Liver (tissue), 3 donors: ENCODE measurements around the gene MST1.

Source experiments
- FOXA1 ChIP-seq: IDR thresholded peaks from 2 replicates; pipeline ENCODE4 v1.6.1; 2016; ENCODE audit warnings: antibody characterized with exemption
- GABPA ChIP-seq, 2 donors: IDR thresholded peaks in 1 of 2; conservative IDR thresholded peaks in 1 of 2; 2 replicates each; pipeline ENCODE4 v1.6.1; 2016; ENCODE audit warnings: antibody characterized with exemption in 2 of 2, mild to moderate bottlenecking in 1 of 2, moderate library complexity in 1 of 2
- HNF4A ChIP-seq, 2 donors: conservative IDR thresholded peaks; 2 replicates each; pipeline ENCODE4 v1.6.1; 2016; ENCODE audit warnings: antibody characterized with exemption in 2 of 2, mild to moderate bottlenecking in 2 of 2
- JUND ChIP-seq, 2 donors: IDR thresholded peaks; 2 replicates each; pipeline ENCODE4 v1.6.1; 2016; ENCODE audit warnings: antibody characterized with exemption in 2 of 2
- RAD21 ChIP-seq, 2 donors: IDR thresholded peaks; 2 replicates each; pipeline ENCODE4 v1.6.1; 2016; ENCODE audit warnings: antibody characterized with exemption in 2 of 2, mild to moderate bottlenecking in 2 of 2
- RXRA ChIP-seq, 2 donors: IDR thresholded peaks; 2 replicates each; pipeline ENCODE4 v1.6.1; 2017 to 2018; ENCODE audit warnings: antibody characterized with exemption in 2 of 2, mild to moderate bottlenecking in 1 of 2
- SP1 ChIP-seq: IDR thresholded peaks from 2 replicates; pipeline ENCODE4 v1.6.1; 2018; ENCODE audit warnings: antibody characterized with exemption, mild to moderate bottlenecking
- TAF1 ChIP-seq: conservative IDR thresholded peaks from 2 replicates; pipeline ENCODE4 v1.6.1; 2016; ENCODE audit warnings: antibody characterized with exemption, mild to moderate bottlenecking
- TF ChIP-seq, protein P1 (sequence below): fragments of 150-350 bp; IDR thresholded peaks from 2 replicates; pipeline ENCODE4 v1.5.1; 2017; ENCODE audit warnings: improper control_type of control experiment, low read depth, low read length; ENCODE audit not compliant: missing input control
- donor health status: healthy.
- donor health status: healthy.

DNA sequence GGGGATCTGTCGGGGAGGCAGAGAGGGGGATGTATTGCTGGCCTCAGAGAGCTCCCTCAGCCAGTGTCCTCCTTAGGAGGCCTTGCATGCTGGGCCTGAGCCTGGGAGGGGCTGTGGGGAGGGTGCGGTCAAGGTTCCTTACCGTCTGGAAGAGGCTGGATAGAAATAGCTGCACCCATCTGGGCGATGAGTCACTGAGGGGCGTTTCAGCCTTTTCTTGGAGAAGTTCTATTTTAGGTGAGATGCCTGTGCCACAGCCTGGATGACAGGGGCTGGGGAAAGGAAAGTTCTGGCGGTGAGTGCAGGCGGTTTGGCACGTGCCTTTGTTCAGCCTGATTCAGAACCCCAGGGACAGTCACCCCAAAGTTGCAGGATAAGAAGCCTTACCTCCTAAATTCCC is 50.8 kb downstream of the MST1 start:
- TF ChIP-seq, protein P1, sequence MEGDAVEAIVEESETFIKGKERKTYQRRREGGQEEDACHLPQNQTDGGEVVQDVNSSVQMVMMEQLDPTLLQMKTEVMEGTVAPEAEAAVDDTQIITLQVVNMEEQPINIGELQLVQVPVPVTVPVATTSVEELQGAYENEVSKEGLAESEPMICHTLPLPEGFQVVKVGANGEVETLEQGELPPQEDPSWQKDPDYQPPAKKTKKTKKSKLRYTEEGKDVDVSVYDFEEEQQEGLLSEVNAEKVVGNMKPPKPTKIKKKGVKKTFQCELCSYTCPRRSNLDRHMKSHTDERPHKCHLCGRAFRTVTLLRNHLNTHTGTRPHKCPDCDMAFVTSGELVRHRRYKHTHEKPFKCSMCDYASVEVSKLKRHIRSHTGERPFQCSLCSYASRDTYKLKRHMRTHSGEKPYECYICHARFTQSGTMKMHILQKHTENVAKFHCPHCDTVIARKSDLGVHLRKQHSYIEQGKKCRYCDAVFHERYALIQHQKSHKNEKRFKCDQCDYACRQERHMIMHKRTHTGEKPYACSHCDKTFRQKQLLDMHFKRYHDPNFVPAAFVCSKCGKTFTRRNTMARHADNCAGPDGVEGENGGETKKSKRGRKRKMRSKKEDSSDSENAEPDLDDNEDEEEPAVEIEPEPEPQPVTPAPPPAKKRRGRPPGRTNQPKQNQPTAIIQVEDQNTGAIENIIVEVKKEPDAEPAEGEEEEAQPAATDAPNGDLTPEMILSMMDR: no peak
- TF ChIP-seq JUND (IDR thresholded peaks at IDR 0.05) (no peak), GABPA (IDR thresholded peaks at IDR 0.05 in 1 of 2, conservative IDR thresholded peaks at IDR 0.05 in 1 of 2) (no peak), TAF1 (no peak), HNF4A (conservative IDR thresholded peaks at IDR 0.05) (no peak), RXRA (IDR thresholded peaks at IDR 0.05) (no peak), SP1 (no peak), FOXA1 (no peak), RAD21 (IDR thresholded peaks at IDR 0.05) (no peak)
